Peyer's patch (tissue), 4 donors: Measurements from ENCODE around the gene DERL3.

Experiments used
- POLR2A ChIP-seq, 2 donors: fragments of 450-650 bp; IDR thresholded peaks; one replicate each; pipeline ENCODE4 v1.5.1; 2017; ENCODE audit warnings: antibody characterized with exemption in 2 of 2, mild to moderate bottlenecking in 2 of 2, moderate library complexity in 2 of 2
- TF ChIP-seq, protein P1 (sequence below), 6 experiments: fragments of 450-650 bp in 4 of 6; fragments of 200-600 bp in 2 of 6; sonication (generic) in 1 of 6; IDR thresholded peaks; one replicate each; pipeline ENCODE4 v1.5.1; 2017 to 2019; ENCODE audit warnings: antibody characterized with exemption in 6 of 6, mild to moderate bottlenecking in 3 of 6, moderate library complexity in 1 of 6

DNA sequence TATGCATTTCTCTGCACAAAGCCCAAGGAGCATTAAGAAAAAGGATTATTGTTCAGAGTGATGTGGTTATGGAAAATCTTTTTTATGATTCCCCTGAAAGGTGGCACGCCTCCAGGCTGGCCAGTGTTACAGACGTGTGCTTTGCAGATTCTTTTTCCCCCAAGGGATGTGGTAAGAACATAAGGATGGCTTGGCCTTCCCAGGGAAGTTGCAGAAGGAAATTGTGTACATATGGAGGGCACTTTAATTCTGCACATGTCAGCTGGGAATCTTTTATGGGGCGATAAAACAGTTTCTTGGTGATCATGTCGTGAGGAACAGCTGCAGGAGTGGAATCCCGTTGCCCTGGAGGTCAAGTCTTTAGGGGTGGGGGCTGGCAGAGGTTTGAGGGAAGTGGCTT is 42.3 kb downstream of the DERL3 start:
- TF ChIP-seq, protein P1, sequence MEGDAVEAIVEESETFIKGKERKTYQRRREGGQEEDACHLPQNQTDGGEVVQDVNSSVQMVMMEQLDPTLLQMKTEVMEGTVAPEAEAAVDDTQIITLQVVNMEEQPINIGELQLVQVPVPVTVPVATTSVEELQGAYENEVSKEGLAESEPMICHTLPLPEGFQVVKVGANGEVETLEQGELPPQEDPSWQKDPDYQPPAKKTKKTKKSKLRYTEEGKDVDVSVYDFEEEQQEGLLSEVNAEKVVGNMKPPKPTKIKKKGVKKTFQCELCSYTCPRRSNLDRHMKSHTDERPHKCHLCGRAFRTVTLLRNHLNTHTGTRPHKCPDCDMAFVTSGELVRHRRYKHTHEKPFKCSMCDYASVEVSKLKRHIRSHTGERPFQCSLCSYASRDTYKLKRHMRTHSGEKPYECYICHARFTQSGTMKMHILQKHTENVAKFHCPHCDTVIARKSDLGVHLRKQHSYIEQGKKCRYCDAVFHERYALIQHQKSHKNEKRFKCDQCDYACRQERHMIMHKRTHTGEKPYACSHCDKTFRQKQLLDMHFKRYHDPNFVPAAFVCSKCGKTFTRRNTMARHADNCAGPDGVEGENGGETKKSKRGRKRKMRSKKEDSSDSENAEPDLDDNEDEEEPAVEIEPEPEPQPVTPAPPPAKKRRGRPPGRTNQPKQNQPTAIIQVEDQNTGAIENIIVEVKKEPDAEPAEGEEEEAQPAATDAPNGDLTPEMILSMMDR (IDR thresholded peaks at IDR 0.05), result no peak
- TF ChIP-seq POLR2A (IDR thresholded peaks at IDR 0.05), result no peak
